D721Med (cell line): Measurements from ENCODE around the gene MT1HL1.

ENCODE experiments used
- DNase-seq: peaks from one replicate; pipeline ENCODE4 v3.0.0; 2011; ENCODE audit warnings: low spot score; ENCODE audit not compliant: insufficient read length
- FAIRE-seq: peaks from 2 replicates; lab custom pipeline; 2011; peaks lifted over from hg19 to GRCh38; lab: Jason Lieb, UNC
- CTCF ChIP-seq: IDR thresholded peaks from 2 replicates; pipeline ENCODE4 v1.5.1; 2012; ENCODE audit warnings: mild to moderate bottlenecking, control low read depth; ENCODE audit not compliant: insufficient read depth; ENCODE audit errors: missing control alignments

The MT1HL1 gene

DNA sequence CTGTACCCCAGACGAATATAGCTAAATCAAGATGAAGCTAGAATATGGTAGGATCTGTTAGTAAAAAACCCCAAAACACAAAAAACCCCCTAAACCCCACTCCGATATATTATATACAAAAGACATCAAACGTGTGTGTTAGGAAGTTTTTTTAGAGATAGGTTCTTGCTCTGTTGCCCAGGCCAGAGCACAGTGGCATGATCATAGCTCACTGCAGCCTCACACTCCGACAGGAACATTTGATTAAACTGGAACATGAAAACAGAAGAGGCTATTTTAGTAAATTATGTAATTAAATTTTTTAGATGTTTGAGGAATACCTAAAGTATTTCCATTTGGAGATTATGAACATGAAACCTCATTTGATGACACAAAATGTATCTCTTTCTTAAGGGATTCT is 29.6 kb upstream of the MT1HL1 start:
- DNase-seq: no peak
- no peak for TF ChIP-seq CTCF
- FAIRE-seq: no peak

- no peak for FAIRE-seq
- DNase-seq: no peak
- TF ChIP-seq CTCF: no peak
These were observed 28.8 kb upstream of the MT1HL1 start for GRCh38 chr1:237033061-237033460.

DNA sequence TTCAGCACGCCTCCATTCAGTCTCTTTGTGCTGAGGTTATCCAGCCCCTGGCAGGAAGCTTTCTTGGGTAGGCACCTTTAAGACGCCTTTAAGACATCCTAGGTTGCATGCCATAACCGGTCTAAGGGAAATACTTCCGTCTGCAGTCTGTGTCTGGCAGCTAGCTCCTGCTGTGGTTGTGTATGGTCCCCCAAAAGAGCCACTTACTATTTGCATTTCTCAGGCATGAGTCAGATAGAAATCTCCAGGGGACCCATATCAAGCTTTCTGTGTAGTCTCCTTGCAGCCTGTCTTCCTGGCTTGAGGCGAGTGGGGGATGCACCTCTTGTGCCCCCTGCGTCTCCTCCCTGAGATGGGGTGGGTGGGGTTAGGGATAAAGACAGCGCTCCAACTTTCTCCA is 27.8 kb upstream of the MT1HL1 start:
- TF ChIP-seq CTCF: no peak
- no peak for DNase-seq
- no peak for FAIRE-seq

GRCh38 chr1:237031480-237031879 is 27.2 kb upstream of the MT1HL1 start:
- no peak for TF ChIP-seq CTCF
- DNase-seq (no peak), FAIRE-seq (no peak)

- TF ChIP-seq CTCF: no peak
- FAIRE-seq (no peak), DNase-seq (no peak)
These were observed 25.8 kb upstream of the MT1HL1 start for GRCh38 chr1:237029850-237030535.

DNA sequence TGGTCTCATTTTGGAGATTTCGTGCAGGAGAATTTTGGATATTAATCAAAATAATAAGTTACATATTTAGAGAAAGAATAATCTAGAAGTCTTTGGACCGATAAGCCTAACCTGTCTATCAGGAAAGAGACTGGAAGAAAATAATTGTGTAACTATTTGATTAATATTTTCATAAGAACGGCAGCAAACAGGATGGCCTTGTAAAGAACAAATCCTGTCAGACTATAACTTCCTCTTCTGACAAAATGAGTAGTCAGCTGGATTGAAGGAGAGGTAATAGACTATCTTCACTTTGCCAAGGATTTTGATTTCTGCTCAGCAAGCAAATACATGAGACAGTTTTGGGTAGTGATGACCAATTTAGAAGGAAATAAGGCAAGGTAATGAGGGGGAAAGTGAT is 25.0 kb upstream of the MT1HL1 start:
- no peak for DNase-seq
- no peak for TF ChIP-seq CTCF
- FAIRE-seq: no peak

DNA sequence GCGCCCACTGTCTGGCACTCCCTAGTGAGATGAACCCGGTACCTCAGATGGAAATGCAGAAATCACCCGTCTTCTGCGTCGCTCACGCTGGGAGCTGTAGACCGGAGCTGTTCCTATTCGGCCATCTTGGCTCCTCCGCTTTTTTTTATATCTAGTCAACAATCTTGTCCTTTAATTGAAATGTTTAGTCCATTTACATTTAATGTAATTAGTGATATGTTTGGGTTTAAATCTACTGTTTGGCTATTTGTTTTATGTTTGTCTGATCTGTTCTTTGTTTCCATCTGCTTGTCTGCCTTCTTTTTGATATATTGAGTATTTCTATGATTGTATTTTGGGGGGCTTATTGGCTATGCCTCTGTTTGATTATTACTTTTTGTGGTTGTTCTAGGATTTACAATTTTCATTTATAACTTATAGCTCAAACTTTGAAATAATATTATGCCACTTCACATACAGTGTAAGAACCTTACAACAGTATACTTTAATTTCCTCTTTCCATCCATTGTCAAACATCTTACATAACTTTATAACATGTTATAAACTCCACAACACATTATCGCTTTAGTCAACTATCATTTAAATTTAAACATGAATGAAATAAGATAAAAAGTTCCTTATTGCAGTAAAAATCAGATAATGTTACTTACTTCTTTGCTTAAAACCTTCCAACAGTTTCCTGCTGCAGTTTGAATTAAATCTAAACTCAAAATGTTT is 21.3 kb upstream of the MT1HL1 start:
- FAIRE-seq (no peak), DNase-seq (no peak)
- TF ChIP-seq CTCF: no peak
